GM19452 (cell line): ENCODE measurements around the gene NR6A1.

Experiments
- ATAC-seq: cut with Tn5 transposase; IDR thresholded peaks from one replicate; pipeline ENCODE4 v1.9.1; 2021; ENCODE audit not compliant: unreplicated experiment

Gene NR6A1

GRCh38 chr9:124797343-124798103 lies 26.4 kb upstream of the NR6A1 start:
- no peak for ATAC-seq

GRCh38 chr9:124795881-124796431 lies 24.8 kb upstream of the NR6A1 start:
- no peak for ATAC-seq

DNA sequence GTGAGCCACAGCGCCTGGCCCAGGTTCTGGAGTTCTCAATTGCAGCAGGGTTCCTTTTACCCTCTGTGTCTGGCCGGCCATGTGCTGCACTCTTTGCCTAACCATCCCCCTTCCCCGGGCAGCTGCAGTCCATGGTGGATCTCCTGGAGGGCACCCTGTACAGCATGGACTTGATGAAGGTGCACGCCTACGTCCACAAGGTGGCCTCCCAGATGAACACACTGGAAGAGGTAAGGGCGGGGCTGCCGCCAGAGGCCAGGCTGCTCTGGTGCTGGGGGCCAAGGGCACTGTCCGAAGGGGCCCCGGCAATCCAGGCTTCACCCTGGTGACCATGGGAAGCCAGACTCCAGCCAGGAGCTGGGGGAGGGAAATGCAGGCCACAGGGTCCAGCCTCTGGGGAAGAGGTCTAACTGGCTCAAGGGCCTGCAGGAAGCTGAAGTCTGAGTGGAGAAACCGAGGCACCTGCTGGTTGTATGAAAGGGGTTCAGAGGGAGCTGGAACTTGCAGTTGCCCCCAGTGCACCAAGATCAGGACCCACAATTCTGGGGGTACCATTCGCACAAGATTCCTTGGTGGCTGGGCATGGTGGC lies 23.9 kb upstream of the NR6A1 start:
- no peak for ATAC-seq

- ATAC-seq = no peak
Measured at GRCh38 chr9:124793015-124793541, 22.0 kb upstream of the NR6A1 start.

GRCh38 chr9:124792257-124793014 lies 21.3 kb upstream of the NR6A1 start:
- no peak for ATAC-seq

DNA sequence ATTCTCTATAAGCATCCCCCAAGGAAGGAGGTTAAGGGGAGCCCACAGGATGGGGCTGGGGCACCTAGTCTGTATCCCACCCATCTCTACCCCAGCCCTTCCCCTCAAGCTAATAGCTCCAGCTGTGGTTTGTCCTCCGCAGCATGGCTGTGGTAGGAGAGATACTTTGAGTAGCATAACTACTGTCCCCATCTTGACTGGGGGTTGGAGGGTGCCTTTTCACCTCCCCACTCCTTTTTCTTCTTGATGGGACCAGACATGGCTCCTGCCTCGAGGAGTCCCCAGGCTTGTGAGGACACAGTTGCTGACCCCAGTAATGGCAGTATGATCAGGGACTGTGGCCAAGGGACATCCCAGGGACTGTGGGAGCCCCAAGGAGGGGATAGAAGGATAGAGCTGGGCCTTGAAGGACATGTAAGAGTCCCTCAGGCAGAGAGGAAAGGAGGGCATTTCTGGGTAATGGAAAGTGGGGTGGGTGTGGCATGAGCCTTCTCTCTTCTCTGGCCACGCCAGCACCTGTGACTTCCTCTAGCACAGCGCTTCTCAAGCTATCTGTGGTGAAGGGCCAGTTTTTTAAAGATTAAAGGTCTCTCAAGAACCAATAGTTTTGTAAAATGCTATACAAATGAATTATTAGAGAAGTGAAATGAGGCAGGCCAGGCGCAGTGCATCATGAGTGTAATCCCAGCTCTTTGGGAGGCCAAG lies 19.8 kb upstream of the NR6A1 start:
- no peak for ATAC-seq

- no peak for ATAC-seq
Measured at GRCh38 chr9:124790301-124790700, 19.2 kb upstream of the NR6A1 start.

- ATAC-seq = no peak
Measured at GRCh38 chr9:124789531-124789930, 18.4 kb upstream of the NR6A1 start.

- no peak for ATAC-seq
Measured at GRCh38 chr9:124788542-124789217, 17.6 kb upstream of the NR6A1 start.

DNA sequence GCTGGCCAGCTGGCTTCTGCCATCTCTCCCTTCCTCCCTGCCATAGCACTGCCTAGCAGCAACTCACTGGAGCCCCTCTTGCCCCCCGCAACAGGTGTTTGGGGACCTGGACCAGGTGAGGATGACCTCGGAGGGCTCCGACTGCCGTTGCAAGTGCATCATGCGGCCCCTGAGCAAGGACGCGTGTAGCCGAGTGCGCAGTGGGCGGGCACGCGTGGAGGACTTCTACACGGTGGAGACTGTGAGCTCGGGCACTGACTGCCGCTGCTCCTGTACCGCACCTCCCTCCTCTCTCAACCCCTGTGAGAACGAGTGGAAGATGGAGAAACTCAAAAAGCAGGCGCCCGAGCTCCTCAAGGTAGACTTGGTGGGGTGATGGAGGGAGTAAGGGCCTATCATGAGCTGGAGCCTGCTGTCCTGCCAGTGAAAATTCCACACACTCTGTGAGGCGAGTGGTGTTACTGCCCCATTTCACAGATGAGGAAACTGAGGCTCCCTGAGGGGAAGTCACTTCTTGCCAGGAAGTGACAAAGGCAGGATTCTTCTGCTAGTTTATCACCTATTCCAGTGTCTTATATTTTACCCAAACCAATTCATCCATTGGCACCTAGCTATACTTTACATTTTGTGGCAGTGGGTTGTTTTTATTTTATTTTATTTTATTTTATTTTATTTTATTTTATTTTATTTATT lies 15.9 kb upstream of the NR6A1 start:
- no peak for ATAC-seq

DNA sequence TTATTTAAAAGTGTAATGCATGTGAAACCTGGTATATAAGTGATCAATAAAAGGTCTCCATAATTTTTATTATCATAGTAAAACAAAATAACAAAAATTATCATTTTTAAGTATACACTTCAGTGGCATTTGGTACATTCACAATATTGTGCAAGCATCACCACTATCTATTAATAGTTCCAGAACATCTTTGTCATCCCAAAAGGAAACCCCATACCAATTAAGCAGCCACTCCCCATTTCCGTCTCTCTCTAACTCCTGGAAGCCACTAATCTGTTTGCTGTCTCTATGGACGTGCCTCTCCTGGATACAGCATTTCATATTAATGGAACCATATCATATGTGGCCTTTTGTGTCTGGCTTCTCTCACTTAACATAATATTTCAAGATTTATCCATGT lies 13.4 kb upstream of the NR6A1 start:
- ATAC-seq = no peak

DNA sequence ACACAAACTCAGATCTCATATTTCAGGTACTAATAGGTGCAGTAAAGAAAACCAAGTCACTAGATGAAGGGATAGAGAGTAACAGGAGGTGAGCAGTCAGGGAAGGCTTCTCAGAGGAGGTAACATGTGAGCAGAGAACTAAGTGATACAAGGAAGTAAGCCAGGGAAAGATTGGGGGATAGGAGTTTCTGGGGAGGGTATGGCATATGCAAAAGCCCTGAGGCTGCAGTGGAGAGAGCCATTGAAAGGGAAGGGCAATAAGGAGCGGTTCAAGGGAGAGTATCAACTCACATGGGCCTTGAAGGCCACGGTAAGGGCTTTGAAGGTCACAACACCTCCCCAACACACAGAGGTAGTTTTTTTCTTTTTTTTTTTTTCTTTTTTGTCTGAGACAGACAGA lies 12.7 kb upstream of the NR6A1 start:
- ATAC-seq = no peak

DNA sequence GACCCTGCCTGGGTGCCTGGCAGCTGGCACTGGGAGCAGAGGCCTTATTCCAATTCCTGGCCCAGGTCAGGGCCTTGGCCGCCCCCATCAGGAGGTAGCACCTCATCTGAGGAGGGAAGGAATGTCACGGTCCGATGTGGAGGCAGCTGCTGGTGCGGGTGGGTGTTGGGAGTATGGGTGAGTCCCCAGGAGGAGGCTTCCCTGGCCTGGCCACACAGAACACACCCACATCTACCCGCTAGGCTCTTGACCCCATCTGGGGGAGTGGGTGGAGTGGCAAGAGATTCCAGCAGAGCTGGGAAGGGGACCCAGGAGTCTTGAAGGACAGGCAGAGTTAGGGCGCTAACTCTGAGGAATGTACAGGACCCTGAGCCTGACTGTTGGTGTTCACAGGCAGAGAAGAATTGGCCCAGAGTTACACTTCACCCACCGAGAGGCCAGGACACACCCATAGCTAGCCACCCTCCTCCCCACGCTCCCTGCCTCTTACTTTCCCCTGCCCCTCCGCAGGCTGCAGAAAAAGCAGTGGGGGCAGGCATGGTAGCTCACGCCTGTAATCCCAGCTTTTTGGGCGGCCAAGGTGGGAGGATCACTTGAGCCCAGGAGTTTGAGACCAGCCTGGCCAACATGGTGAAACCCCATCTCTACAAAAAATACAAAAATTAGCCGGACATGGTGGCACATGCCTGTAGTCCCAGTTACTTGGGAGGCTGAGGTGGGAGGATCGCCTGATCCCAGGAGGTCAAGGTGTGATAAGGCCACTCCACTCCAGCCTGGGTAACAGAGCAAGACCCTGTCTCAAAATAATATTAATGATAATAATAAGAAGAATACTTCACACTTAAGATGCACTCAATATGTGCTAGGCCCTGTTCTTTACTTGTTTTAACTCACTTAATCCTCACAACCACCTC lies 11.8 kb upstream of the NR6A1 start:
- no peak for ATAC-seq

DNA sequence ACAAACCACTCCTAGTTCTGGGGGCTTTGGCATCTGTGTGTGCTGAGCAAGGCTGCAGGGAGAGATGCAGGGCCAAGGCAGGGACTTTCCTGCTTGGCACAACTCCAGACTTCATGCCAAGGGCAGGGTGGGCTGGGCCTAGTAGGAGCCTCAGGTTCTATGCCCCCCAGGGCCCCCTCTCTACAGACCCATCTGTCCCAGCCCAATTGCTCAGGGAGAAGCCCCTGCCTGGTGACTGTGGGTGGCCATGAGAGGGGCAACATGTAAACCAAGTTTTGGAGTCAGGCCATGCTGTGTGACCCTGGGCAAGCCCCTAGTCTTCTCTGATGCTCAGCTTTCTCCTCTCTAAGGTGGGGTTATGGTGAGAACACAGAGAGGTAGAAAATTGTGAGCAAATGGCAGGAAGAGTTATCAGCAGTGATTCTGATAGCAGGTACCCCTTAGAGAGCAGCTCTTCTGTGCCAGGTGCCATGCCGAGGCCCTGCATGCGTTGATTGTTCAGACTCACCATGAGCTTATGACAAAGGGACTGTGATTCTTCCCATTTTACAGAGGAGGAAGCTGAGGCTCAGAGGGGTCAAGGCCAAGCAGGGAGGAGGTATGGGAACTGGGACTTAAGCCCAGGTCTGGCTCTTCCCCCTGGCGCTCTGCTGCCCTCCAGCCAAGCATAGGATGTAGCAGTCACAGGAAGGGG lies 11.0 kb upstream of the NR6A1 start:
- ATAC-seq = no peak

- ATAC-seq = no peak
Measured at GRCh38 chr9:124780757-124781151, 9.6 kb upstream of the NR6A1 start.

- no peak for ATAC-seq
Measured at GRCh38 chr9:124780060-124780756, 9.1 kb upstream of the NR6A1 start.

DNA sequence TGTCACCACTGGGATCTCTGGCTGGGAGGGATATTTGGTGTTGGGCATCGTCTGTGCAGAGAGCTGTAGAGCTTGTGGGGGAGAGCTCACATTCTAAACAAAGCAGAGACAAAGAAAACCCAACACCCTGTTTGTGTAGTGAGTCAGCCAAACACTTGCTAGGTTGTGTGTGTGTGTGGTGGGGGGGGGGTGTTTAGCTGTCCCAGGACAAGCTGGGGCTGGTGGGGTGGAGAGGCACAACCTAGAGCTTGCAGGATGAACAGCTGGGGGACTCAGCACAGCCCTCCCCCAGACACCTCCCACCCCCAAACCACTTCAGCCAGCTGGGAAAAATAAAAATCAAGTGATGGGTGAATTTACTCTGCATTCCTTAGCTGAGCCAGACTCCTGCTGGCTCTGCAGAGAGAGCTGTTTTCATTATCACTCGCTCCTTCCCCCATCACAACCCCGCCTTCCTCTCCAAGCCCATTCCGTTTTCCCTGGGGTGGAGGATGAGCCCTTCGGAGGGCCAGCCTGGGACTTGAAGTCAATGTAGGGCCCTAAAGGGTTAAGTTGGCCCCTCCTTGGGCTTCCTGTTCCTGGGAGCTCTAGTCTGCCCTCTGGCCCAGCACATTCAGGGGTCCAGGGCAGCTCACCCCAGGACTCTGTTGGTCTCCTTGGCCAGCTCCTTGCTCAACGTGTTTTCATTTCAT lies 8.4 kb upstream of the NR6A1 start:
- no peak for ATAC-seq
